ENCODE data around the gene ZNF469.

The ZNF469 gene

DNA sequence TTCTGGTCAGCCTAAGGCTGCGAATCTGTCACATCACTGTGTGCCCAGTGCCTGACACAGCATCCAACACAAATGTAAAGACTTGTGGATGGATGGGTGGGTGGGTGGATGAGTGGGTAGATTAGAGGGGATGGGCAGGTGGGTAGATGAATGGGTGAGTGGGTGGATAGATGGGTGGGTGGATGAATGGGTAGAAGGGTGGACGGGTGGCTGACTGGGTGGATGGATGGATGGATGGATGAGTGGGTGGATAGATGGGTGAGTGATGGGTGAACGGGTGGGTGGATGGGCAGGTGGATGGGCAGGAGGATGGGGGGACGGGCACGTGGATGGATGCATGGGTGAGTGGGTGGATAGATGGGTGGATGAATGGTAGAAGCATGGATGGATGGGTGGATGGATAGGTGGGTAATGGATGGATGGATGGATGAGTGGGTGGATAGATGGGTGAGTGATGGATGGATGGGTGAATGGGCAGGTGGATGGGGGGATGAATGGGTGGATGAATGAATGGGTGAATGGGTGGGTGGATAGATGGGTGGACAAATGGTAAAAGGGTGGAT, 39.2 kb downstream of the ZNF469 start:
- Histone ChIP-seq H3K4me3 (no peak overlapping the region), H3K9ac (no peak overlapping the region), H3K36me3 (no peaks in the 10 kb centered on the region), H3K27me3 (peaks cover 33% of the 10 kb centered on the region), H3K27ac (no peak overlapping the region), H3K4me1 (peaks cover 7% of the 10 kb centered on the region; the same call in 1 of the 2 replicates), H3K9me3 (no peaks in the 10 kb centered on the region), H4K20me1 (peaks cover 34% of the 10 kb centered on the region), H3K4me2 (no peak overlapping the region)
- TF ChIP-seq Cebpa-rat (IDR thresholded peaks at IDR 0.05) = no peak

DNA sequence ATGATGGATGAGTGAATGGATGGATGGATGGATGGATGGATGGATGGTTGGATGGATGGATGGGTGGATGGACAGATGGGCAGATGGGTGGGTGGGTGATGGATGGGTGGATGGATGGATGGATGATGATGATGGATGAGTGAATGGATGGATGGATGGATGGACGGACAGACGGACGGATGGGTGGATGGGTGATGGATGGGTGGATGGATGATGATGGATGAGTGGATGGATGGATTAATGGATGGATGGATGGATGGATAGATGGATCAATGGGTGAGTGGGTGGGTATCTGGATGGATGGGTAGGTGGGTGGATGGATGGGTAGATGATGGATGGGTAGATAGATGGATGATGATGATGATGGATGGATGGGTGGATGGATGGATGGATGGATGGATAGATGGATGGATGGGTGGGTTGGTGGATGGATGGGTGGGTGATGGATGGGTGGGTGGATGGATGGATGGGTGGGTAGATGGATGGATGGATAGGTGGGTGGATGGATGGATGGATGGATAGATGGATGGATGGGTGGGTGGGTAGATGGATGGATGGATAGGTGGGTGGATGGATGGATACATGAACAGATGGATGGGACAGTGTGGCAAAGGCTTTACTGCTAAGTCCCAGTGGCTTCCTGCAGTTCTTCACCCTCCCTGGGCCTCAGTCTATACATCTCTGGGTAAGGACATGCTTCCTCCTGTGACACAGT, 40.1 kb downstream of the ZNF469 start:
- no peaks in the 10 kb centered on the region for H3K9me3 ChIP-seq
- peaks cover 33% of the 10 kb centered on the region for H3K27me3 ChIP-seq
- no peak overlapping the region for H3K4me2 ChIP-seq
- TF ChIP-seq Cebpa-rat (IDR thresholded peaks at IDR 0.05) = no peak
- H3K4me1 ChIP-seq = peaks cover 12% of the 10 kb centered on the region; the same call in 1 of the 2 replicates
- H4K20me1 ChIP-seq = peaks cover 43% of the 10 kb centered on the region
- no peak overlapping the region for H3K27ac ChIP-seq
- no peak overlapping the region for H3K4me3 ChIP-seq
- no peaks in the 10 kb centered on the region for H3K36me3 ChIP-seq
- H3K9ac ChIP-seq = no peak overlapping the region

DNA sequence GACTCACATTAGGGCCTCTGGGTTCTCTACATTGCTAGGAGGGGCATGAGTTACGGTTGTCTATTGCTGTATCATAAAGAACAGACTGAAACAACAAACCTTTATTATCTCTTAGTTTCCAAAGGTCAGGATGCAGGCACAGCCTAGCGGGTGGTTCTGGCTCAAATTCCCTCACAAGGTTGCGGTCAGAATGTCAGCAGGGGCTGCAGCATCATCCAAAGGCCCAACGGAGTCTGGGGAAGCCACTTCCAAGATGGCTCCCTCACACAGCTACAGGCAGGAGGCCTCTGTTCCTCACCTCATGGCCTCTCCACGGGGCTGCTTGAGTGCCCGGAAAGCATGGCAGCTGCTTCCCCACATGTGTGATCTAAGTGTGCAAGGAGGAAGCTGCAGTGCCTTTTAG, 40.7 kb downstream of the ZNF469 start:
- Histone ChIP-seq H3K4me1 (peaks cover 17% of the 10 kb centered on the region), H3K4me3 (no peak overlapping the region), H4K20me1 (peaks cover 48% of the 10 kb centered on the region), H3K9ac (no peak overlapping the region), H3K36me3 (no peaks in the 10 kb centered on the region), H3K9me3 (no peaks in the 10 kb centered on the region), H3K4me2 (no peak overlapping the region), H3K27me3 (peaks cover 33% of the 10 kb centered on the region), H3K27ac (no peak overlapping the region)
- TF ChIP-seq Cebpa-rat (IDR thresholded peaks at IDR 0.05) = no peak

DNA sequence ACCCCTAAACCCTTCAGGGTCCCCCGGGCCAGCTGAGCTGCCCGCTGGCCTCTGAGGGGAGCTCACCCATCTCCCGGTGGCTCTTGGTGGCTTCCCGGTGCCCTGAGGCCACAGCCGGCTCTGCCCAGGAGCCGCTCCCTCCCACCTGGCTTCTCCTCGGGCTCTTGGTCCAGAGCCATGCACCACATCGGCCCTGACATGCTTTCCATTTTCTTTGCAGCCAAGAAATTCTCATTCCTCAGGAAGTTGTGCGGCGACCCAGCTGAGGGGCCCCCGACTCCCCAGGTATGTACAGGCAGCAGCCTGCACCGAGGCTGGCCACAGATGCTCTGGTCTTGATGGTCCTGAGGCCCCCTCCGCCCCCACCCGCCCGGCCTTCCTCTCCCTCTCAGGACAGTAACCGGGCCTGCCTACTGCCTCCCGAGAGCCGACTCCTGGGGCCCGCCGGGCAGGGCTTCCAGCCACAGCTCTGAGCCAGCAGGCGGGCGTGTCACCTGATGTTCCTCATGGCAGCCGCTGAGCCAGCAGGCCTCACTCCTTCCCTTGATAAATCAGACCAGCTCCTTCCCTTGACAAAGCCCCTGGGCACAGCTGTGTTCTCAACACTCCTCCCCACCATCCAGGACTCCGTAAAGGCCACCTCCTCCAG, 42.0 kb downstream of the ZNF469 start:
- Histone ChIP-seq H3K4me1 (peaks cover 30% of the 10 kb centered on the region), H3K36me3 (no peaks in the 10 kb centered on the region), H4K20me1 (peaks cover 54% of the 10 kb centered on the region), H3K27ac (no peak overlapping the region), H3K9me3 (no peaks in the 10 kb centered on the region), H3K4me3 (no peak overlapping the region), H3K9ac (no peak overlapping the region), H3K27me3 (peaks cover 36% of the 10 kb centered on the region), H3K4me2 (peak overlapping the region; percentile 23; the same call in 1 of the 2 replicates)
- no peak for TF ChIP-seq Cebpa-rat (IDR thresholded peaks at IDR 0.05)

DNA sequence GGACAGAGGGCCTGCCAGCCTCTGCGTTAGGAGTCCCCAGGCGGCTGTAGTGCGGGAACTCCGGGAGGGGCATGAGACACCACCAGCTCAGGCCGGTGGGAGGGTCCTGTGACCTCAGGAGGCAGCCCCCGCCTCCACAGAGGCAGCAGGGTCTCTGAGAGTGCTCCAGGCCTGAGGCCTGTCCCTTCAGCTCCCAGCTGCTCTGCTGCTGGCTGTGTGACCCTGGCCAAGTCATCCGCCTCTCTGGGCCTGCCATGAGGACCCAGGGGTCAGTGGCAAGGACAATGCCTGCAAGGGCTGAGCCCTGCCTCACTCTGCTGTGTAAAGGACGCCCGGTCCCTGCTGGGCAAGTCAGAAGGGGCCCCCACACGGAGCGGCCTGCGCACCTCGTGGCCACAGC, 43.3 kb downstream of the ZNF469 start:
- Histone ChIP-seq H3K9me3 (no peaks in the 10 kb centered on the region), H3K27me3 (peaks cover 37% of the 10 kb centered on the region), H3K27ac (no peak overlapping the region), H3K9ac (no peak overlapping the region), H3K4me3 (no peak overlapping the region), H3K4me2 (no peak overlapping the region), H3K4me1 (peaks cover 38% of the 10 kb centered on the region), H3K36me3 (no peaks in the 10 kb centered on the region), H4K20me1 (peaks cover 54% of the 10 kb centered on the region)
- no peak for TF ChIP-seq Cebpa-rat (IDR thresholded peaks at IDR 0.05)

DNA sequence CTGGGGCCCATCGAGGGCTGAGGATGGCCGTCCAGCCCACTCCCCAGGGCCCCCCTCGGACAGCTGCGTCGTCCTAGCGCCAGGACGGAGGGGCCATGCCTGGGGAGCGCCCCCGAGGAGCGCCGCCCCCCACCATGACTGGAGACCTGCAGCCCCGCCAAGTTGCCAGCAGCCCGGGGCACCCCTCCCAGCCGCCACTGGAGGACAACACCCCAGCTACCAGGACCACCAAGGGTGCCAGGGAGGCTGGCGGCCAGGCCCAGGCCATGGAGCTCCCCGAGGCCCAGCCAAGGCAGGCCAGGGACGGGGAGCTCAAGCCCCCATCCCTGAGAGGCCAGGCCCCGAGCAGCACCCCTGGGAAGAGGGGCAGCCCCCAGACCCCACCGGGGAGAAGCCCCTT, 44.6 kb downstream of the ZNF469 start:
- H3K9me3 ChIP-seq = no peaks in the 10 kb centered on the region
- H3K27ac ChIP-seq = no peak overlapping the region
- H3K4me2 ChIP-seq = peak overlapping the region; percentile 99; the same call in 1 of the 2 replicates
- TF ChIP-seq Cebpa-rat (IDR thresholded peaks at IDR 0.05) = no peak
- H3K4me3 ChIP-seq = no peak overlapping the region
- peaks cover 51% of the 10 kb centered on the region for H3K4me1 ChIP-seq
- H3K27me3 ChIP-seq = peaks cover 50% of the 10 kb centered on the region
- no peaks in the 10 kb centered on the region for H3K36me3 ChIP-seq
- peaks cover 66% of the 10 kb centered on the region for H4K20me1 ChIP-seq
- no peak overlapping the region for H3K9ac ChIP-seq

DNA sequence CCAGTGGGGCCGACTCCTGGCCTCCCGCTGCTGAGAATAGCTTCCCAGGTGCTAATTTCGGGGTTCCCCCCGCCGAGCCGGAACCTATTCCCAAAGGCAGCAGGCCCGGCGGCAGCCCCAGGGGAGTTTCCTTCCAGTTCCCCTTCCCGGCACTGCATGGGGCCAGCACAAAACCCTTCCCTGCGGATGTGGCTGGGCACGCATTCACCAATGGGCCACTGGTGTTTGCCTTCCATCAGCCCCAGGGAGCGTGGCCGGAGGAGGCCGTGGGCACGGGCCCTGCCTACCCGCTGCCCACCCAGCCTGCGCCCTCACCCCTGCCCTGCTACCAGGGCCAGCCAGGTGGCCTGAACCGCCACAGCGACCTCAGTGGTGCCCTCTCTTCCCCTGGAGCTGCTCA, 45.4 kb downstream of the ZNF469 start:
- Histone ChIP-seq H3K36me3 (no peaks in the 10 kb centered on the region), H3K9ac (0 out of 2 replicates have a peak overlapping the region, but pooled peaks have one; percentile 18), H3K9me3 (no peaks in the 10 kb centered on the region), H3K4me2 (peak overlapping the region; percentile 99), H4K20me1 (peaks cover 74% of the 10 kb centered on the region), H3K4me1 (peaks cover 59% of the 10 kb centered on the region), H3K4me3 (peak overlapping the region; percentile 79; the same call in 1 of the 2 replicates), H3K27me3 (peaks cover 50% of the 10 kb centered on the region), H3K27ac (no peak overlapping the region)
- TF ChIP-seq Cebpa-rat (IDR thresholded peaks at IDR 0.05) = no peak

DNA sequence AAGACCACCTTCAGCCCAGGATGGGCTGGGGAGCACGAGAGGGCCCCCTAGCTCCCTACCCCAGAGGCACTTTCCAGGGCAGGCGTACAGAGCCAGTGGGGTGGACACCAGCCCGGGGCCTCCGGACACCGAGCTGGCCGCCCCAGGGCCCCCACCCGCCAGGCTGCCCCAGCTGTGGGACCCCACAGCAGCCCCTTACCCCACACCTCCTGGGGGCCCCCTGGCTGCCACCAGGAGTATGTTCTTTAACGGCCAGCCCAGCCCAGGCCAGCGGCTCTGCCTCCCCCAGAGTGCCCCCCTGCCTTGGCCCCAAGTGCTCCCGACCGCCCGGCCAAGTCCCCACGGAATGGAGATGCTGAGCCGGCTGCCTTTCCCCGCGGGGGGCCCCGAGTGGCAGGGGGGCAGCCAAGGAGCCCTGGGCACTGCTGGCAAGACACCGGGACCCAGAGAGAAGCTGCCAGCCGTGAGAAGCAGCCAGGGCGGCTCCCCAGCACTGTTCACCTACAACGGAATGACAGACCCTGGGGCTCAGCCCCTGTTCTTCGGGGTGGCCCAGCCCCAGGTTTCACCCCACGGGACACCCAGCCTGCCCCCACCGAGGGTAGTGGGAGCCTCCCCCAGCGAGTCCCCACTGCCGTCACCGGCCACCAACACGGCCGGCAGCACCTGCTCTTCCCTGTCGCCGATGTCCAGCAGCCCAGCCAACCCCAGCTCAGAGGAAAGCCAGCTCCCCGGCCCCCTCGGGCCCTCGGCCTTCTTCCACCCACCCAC, 46.0 kb downstream of the ZNF469 start:
- H3K9me3 ChIP-seq = no peaks in the 10 kb centered on the region
- peaks cover 64% of the 10 kb centered on the region for H3K4me1 ChIP-seq
- H3K4me3 ChIP-seq = peak overlapping the region; percentile 79; the same call in 1 of the 2 replicates
- H3K4me2 ChIP-seq = peak overlapping the region; percentile 99
- no peak for TF ChIP-seq Cebpa-rat (IDR thresholded peaks at IDR 0.05)
- H3K36me3 ChIP-seq = no peaks in the 10 kb centered on the region
- H3K27ac ChIP-seq = no peak overlapping the region
- H3K27me3 ChIP-seq = peaks cover 43% of the 10 kb centered on the region
- H3K9ac ChIP-seq = peak overlapping the region; percentile 18; the same call in 1 of the 2 replicates
- peaks cover 74% of the 10 kb centered on the region for H4K20me1 ChIP-seq

DNA sequence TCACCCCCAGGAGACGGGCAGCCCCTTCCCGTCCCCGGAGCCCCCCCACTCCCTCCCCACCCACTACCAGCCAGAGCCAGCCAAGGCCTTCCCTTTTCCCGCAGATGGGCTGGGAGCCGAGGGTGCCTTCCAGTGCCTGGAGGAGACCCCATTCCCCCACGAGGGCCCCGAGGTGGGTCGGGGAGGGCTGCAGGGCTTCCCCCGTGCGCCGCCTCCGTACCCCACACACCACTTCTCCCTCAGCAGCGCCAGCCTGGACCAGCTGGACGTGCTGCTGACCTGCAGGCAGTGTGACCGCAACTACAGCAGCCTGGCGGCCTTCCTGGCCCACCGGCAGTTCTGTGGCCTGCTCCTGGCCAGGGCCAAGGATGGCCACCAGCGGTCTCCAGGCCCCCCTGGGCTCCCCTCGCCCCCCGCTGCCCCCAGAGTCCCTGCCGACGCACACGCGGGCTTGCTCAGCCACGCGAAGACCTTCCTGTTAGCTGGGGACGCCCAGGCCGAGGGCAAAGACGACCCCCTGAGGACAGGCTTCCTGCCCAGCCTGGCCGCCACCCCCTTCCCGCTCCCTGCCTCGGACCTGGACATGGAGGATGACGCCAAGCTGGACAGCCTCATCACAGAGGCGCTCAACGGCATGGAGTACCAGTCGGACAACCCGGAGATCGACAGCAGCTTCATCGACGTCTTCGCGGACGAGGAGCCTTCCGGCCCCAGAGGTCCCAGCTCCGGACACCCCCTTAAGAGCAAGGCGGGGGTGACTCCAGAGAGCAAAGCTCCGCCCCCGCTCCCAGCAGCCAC, 46.8 kb downstream of the ZNF469 start:
- Histone ChIP-seq H3K36me3 (no peaks in the 10 kb centered on the region), H3K4me1 (peaks cover 67% of the 10 kb centered on the region), H3K9me3 (no peaks in the 10 kb centered on the region), H3K4me2 (peak overlapping the region; percentile 99), H3K9ac (peak overlapping the region; percentile 87), H3K27me3 (peaks cover 36% of the 10 kb centered on the region), H4K20me1 (peaks cover 76% of the 10 kb centered on the region), H3K4me3 (peak overlapping the region; percentile 79), H3K27ac (peak overlapping the region; percentile 93)
- no peak for TF ChIP-seq Cebpa-rat (IDR thresholded peaks at IDR 0.05)

Measured in BLaER1 (cell line).